HG03575 (cell line): ENCODE results near the gene ZCCHC17.
"Not testable (repeated sequence)": the region's sequence is repeated elsewhere in the genome, so short reads cannot be mapped to it uniquely, and the experiment has no call there.

Experiments
- ATAC-seq: cut with Tn5 transposase; IDR thresholded peaks from one replicate; pipeline ENCODE4 v1.9.1; 2021; ENCODE audit not compliant: unreplicated experiment, insufficient number of reproducible peaks, low FRiP score; ENCODE audit errors: extremely low read depth

ZCCHC17 gene

GRCh38 chr1:31382379-31382989 is 85.7 kb downstream of the ZCCHC17 start:
- ATAC-seq: no peak

GRCh38 chr1:31383967-31384366 is 87.1 kb downstream of the ZCCHC17 start:
- ATAC-seq: no peak

GRCh38 chr1:31386576-31387243 is 89.9 kb downstream of the ZCCHC17 start:
- ATAC-seq: not testable (repeated sequence)

GRCh38 chr1:31387612-31388011 is 90.8 kb downstream of the ZCCHC17 start:
- no peak for ATAC-seq

GRCh38 chr1:31389616-31390015 is 92.8 kb downstream of the ZCCHC17 start:
- ATAC-seq: no peak

- ATAC-seq: no peak
These were observed 93.2 kb downstream of the ZCCHC17 start for GRCh38 chr1:31390071-31390470.

GRCh38 chr1:31393463-31393862 is 96.6 kb downstream of the ZCCHC17 start:
- no peak for ATAC-seq

GRCh38 chr1:31394584-31395193 is 97.9 kb downstream of the ZCCHC17 start:
- no peak for ATAC-seq

- ATAC-seq: no peak
These were observed 100.0 kb downstream of the ZCCHC17 start for GRCh38 chr1:31396633-31397351.

GRCh38 chr1:31397360-31398095 is 100.7 kb downstream of the ZCCHC17 start:
- ATAC-seq: no peak

- no peak for ATAC-seq
These were observed 101.4 kb downstream of the ZCCHC17 start for GRCh38 chr1:31398246-31398645.

GRCh38 chr1:31399976-31400375 is 103.1 kb downstream of the ZCCHC17 start:
- ATAC-seq: no peak

GRCh38 chr1:31400393-31400792 is 103.6 kb downstream of the ZCCHC17 start:
- ATAC-seq: no peak

GRCh38 chr1:31401241-31401640 is 104.4 kb downstream of the ZCCHC17 start:
- ATAC-seq: no peak

GRCh38 chr1:31405578-31406245 is 108.9 kb downstream of the ZCCHC17 start:
- no peak for ATAC-seq

GRCh38 chr1:31407029-31407626 is 110.3 kb downstream of the ZCCHC17 start:
- ATAC-seq: no peak

GRCh38 chr1:31408788-31409318 is 112.0 kb downstream of the ZCCHC17 start:
- ATAC-seq: no peak
